ENCODE results near the gene LEPROT. TPM values are rescaled to one million over a fixed set of nuclear protein-coding genes. Genes with fewer than 3 reads are reported as not detected.

LEPROT gene
- total and polyA plus RNA-seq, 4 donors: 23.6 to 43.4 (median 36.3) TPM

GRCh38 chr1:65483993-65484754 lies 63.7 kb downstream of the LEPROT start:
- no peak for DNase-seq (ENCODE audit: low spot score)

More at GRCh38 chr1:65483993-65484754, 63.7 kb downstream of the LEPROT start:
- H3K4me3 ChIP-seq (ENCODE audit: low read depth in 1 of 3, low read length in 3 of 3): no peak overlapping the region
- no peaks in the 10 kb centered on the region for H3K27me3 ChIP-seq (ENCODE audit: control insufficient read depth in 4 of 4, insufficient read depth in 4 of 4, low read length in 3 of 4)
- H3K4me1 ChIP-seq (ENCODE audit: control insufficient read depth in 4 of 4, insufficient read depth in 4 of 4, low read length in 3 of 4): peaks cover 0 to 7% (median 4%) of the 10 kb centered on the region in 4 donors
- peak overlapping the region in 1 of 2 donors; percentile 37 for H3K27ac ChIP-seq (ENCODE audit: low read depth in 1 of 2, low read length in 2 of 2)
- 56% methylated on average over 8 of the region's 8 CpGs for WGBS
- TF ChIP-seq SP1 (IDR thresholded peaks at IDR 0.05) (peak; percentile 85), EGR1 (IDR thresholded peaks at IDR 0.05; ENCODE audit: low read depth in 2 of 2) (peak in 1 of 2 donors; percentile 89), YY1 (IDR thresholded peaks at IDR 0.05) (peak; percentile 77), HNF4A (conservative IDR thresholded peaks at IDR 0.05) (peak; percentile 78 to 89), MAX (IDR thresholded peaks at IDR 0.05) (peak; percentile 56), JUND (IDR thresholded peaks at IDR 0.05) (peak; percentile 87 to 97), REST (IDR thresholded peaks at IDR 0.05) (peak; percentile 74), GABPA (IDR thresholded peaks at IDR 0.05 in 1 of 2, conservative IDR thresholded peaks at IDR 0.05 in 1 of 2) (peak in 1 of 2 donors; percentile 39), FOXA1 (IDR thresholded peaks at IDR 0.05) (peak; percentile 99), NR2F2 (IDR thresholded peaks at IDR 0.05) (no peak), HNF4G (IDR thresholded peaks at IDR 0.05) (peak; percentile 11), RAD21 (IDR thresholded peaks at IDR 0.05) (peak; percentile 60 to 62), RXRA (IDR thresholded peaks at IDR 0.05) (peak; percentile 66 to 94), TAF1 (conservative IDR thresholded peaks at IDR 0.05) (peak; percentile 36), FOXA2 (IDR thresholded peaks at IDR 0.05) (peak; percentile 99)
- TF ChIP-seq, protein P1, sequence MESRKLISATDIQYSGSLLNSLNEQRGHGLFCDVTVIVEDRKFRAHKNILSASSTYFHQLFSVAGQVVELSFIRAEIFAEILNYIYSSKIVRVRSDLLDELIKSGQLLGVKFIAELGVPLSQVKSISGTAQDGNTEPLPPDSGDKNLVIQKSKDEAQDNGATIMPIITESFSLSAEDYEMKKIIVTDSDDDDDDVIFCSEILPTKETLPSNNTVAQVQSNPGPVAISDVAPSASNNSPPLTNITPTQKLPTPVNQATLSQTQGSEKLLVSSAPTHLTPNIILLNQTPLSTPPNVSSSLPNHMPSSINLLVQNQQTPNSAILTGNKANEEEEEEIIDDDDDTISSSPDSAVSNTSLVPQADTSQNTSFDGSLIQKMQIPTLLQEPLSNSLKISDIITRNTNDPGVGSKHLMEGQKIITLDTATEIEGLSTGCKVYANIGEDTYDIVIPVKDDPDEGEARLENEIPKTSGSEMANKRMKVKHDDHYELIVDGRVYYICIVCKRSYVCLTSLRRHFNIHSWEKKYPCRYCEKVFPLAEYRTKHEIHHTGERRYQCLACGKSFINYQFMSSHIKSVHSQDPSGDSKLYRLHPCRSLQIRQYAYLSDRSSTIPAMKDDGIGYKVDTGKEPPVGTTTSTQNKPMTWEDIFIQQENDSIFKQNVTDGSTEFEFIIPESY (IDR thresholded peaks at IDR 0.05): peak; percentile 88
- TF ChIP-seq, protein P2, sequence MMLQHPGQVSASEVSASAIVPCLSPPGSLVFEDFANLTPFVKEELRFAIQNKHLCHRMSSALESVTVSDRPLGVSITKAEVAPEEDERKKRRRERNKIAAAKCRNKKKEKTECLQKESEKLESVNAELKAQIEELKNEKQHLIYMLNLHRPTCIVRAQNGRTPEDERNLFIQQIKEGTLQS (IDR thresholded peaks at IDR 0.05): peak; percentile 45
- TF ChIP-seq, protein P3, sequence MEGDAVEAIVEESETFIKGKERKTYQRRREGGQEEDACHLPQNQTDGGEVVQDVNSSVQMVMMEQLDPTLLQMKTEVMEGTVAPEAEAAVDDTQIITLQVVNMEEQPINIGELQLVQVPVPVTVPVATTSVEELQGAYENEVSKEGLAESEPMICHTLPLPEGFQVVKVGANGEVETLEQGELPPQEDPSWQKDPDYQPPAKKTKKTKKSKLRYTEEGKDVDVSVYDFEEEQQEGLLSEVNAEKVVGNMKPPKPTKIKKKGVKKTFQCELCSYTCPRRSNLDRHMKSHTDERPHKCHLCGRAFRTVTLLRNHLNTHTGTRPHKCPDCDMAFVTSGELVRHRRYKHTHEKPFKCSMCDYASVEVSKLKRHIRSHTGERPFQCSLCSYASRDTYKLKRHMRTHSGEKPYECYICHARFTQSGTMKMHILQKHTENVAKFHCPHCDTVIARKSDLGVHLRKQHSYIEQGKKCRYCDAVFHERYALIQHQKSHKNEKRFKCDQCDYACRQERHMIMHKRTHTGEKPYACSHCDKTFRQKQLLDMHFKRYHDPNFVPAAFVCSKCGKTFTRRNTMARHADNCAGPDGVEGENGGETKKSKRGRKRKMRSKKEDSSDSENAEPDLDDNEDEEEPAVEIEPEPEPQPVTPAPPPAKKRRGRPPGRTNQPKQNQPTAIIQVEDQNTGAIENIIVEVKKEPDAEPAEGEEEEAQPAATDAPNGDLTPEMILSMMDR (IDR thresholded peaks at IDR 0.05; ENCODE audit: low read depth, low read length, missing input control): no peak
- H3K36me3 ChIP-seq (ENCODE audit: control insufficient read depth in 4 of 4, insufficient read depth in 3 of 4, low read depth in 1 of 4, low read length in 3 of 4): no peaks in the 10 kb centered on the region
- no peak overlapping the region for H3K9ac ChIP-seq (ENCODE audit: low read depth in 1 of 2, low read length in 2 of 2)
- H3K9me3 ChIP-seq (ENCODE audit: control insufficient read depth in 4 of 4, low read length in 3 of 4): no peaks in the 10 kb centered on the region

Small RNA genes lying within 50 kb of the gene (small RNA-seq; reads per million reads assigned to genes)
- gene RNU2-15P: not detected

Other genes with a start within 250 kb of the LEPROT start
- 10 to 100 TPM in 1 of 2 donors, under 1 TPM in 1; 0.25 to 35.0 TPM for gene DNAJC6, start 111.1 kb upstream of the LEPROT start, total RNA-seq
- gene DNAJC6, start 111.1 kb upstream of the LEPROT start, polyA plus RNA-seq: under 1 TPM; 0.15 to 0.35 TPM
- 10 to 100 TPM; 45.6 to 99.8 TPM for gene LEPR, start within 50 bp of the LEPROT start, total RNA-seq
- 100 to 1,000 TPM in 1 of 2 donors, 10 to 100 TPM in 1; 42.0 to 103 TPM for gene LEPR, start within 50 bp of the LEPROT start, polyA plus RNA-seq

Data from liver (tissue), 10 donors.